Left forelimb (tissue), 1 donor: Measurements from ENCODE around the gene SCN3B.
A peak's percentile ranks its signal among the peaks of the same experiment; 100 is the strongest.
"Not testable (repeated sequence)": the region's sequence is repeated elsewhere in the genome, so short reads cannot be mapped to it uniquely, and the experiment has no call there.

ENCODE experiments used
- DNase-seq: peaks from one replicate; pipeline ENCODE4 v3.0.0-alpha.2; 2018; ENCODE audit warnings: low spot score

The SCN3B gene, protein sequence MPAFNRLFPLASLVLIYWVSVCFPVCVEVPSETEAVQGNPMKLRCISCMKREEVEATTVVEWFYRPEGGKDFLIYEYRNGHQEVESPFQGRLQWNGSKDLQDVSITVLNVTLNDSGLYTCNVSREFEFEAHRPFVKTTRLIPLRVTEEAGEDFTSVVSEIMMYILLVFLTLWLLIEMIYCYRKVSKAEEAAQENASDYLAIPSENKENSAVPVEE

GRCh38 chr11:123654566-123655081 lies at the start of gene SCN3B:
SCN3B (minus strand) TSS chr11:123654624; CDS start chr11:123653801, 823 bp downstream.
- DNase-seq, result peak; percentile 89

DNA sequence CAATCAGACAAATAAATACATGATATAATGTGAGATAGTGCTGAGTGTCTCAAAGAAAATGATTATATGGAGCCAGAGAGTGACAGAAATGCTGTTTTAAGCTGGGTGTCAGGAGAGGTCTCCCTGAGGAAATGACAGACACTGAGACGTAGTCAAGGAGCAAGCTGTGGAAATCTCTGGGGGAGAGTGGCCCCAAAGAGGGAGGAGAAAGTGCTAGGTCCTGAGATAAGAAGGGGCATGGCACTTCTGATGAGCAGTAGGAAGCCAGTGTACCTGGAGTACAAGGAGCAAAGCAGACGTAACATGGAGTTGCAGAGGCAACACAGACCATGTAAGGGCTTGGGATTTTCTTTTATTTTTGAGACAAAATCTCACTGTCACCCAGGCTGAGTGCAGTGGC lies 48.3 kb upstream of the SCN3B start:
- DNase-seq, result no peak

GRCh38 chr11:123702139-123702538 lies 47.7 kb upstream of the SCN3B start:
- DNase-seq, result no peak

- DNase-seq, result no peak
Observed at GRCh38 chr11:123700772-123701171, 46.3 kb upstream of the SCN3B start.

GRCh38 chr11:123698546-123699127 lies 44.2 kb upstream of the SCN3B start:
- DNase-seq, result no peak

DNA sequence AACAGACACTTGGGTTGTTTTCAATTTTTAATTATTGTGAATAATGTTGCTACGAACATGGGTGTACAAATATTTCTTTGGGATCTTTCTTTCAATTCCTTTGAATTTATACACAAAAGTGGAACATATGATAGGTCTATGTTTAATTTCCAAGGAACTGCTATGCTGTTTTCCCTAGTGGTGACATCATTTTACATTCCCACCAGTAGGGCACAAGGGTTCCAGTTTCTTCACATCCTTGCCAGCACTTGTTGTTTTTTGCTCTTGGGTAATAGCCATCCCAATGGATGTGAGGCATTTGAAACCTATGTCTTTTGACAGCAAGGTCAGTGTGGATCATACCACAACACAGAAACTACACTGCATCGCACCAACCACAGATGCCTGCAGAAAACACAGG lies 41.8 kb upstream of the SCN3B start:
- DNase-seq, result no peak

GRCh38 chr11:123695231-123695630 lies 40.8 kb upstream of the SCN3B start:
- DNase-seq, result no peak

DNA sequence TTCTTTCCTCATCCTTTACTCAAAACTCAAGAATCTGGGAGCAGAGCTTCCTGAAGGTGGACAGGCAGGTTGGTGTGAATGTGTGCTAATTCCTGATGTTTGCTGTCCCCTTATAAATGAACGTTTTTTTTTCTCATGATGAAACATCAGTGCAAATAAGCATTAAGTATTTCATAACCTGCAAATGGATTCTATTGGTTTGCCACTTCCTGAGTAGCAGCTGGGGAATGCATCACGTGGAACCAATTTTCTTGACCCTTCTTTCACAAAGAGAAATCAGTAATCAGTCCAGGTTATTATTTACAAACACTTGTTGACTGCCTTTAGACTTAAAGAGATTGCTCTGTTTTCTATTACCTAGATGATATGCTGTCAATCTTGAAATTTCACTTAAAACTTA lies 40.1 kb upstream of the SCN3B start:
- DNase-seq, result no peak

DNA sequence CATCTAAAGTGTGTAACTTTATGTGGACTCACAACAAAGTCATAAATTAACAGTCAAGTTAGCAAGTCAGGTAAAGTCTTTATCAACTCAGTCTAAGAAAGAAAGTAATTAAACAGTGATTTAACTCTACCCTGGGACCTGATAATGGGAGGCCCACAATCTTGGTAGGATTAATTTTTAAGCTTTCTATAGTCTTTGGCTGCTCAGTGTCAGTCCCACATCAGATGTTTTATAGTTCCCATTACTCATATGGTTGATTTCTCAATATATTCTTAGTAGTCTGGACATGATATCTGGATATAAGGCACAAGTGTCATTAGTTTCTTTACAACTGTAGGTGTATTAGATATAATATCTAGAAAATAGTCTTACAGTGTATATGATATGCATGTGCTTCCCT lies 38.5 kb upstream of the SCN3B start:
- no peak for DNase-seq

- no peak for DNase-seq
Observed at GRCh38 chr11:123690485-123690884, 36.1 kb upstream of the SCN3B start.

- no peak for DNase-seq
Observed at GRCh38 chr11:123684601-123685000, 30.2 kb upstream of the SCN3B start.

DNA sequence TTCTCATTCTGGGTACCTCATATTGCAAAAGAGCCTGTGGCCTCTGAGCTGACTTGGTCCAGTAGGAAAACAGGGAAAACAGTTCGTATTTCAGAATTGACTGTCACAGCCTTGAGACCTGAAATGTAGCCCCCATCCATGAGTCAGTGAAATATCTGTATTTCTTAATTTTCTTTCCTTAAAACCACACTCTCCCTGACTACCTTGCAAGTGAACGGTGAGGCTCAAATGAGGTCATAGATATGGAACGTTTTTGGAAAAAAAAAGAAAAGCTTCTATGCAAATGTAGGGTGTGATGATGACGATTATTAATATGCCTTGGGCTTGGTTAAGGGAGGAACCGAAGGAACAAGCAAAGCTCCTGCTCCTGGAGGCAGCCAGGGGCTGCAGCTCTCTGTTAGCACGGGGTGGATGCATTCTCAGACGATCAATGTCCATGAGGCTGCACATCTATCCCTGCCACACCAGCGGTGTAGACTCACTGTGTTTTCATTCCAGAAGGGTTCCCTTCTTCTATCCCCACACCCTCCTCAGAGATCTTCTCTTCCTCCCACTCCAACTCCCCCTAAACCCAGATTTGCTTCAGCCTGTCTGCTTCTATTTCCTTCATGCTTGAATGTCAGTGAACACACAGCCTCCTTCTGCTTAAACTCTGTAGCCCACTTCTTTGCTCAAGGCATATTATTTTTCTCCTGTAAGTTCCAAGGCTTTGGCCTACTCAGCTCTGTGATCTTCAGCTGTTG lies 29.2 kb upstream of the SCN3B start:
- DNase-seq, result no peak

GRCh38 chr11:123682696-123683410 lies 28.4 kb upstream of the SCN3B start:
- no peak for DNase-seq

DNA sequence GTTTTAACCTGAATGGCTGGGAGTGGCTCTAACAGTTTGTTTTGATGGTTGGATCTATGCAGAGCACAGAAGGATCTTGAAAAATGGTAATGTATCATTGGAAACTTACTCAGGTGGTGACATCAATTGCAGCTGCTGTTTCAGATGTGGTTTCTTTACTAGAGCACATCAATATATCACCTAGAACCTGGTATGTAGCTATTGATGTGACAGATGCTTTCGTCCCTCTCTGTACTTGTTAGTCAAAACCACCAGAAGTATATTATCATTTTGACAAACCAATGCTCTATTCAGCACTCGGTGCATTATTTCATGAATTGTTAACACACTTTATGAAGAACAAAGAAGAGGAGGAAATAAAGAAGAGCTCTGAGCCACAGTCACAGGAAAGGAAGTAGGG lies 26.6 kb upstream of the SCN3B start:
- DNase-seq, result no peak

DNA sequence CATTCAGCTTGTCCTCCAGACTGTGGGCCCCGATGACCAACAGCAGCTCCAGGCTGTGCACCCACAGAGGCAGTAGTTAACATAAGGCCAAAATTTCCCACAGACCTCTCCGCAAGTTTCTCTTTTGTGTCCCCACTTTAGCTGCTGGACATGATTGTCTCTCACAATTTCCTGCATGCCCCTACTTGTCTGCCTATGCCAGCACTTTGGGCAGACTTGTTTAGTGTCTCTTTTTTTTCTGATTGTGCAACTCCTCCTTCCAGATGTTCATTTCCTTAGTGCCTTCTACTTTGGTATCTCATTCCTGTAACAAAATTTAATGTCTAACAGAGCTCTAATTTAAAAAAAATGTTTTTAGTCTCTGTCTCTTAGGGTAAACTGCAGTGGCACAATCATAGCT lies 23.8 kb upstream of the SCN3B start:
- no peak for DNase-seq

DNA sequence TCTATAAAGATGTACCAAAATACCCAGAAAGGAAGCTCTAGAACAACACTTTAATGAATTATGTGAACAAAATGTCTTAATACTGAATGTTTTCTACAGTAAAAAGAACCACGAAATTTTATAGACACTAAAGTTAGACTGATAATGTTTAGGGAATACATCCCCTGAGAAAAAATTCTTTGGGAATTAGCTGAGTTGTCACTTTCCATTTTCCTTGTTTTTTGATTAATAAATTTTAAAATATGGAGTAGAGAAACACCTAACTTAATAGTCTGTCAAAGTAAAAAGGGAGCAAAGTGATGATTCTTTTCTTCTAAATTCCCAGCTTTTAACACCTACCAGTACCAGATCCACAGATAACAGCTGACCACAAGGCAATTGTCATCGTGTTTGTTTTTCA lies 23.1 kb upstream of the SCN3B start:
- DNase-seq, result no peak

DNA sequence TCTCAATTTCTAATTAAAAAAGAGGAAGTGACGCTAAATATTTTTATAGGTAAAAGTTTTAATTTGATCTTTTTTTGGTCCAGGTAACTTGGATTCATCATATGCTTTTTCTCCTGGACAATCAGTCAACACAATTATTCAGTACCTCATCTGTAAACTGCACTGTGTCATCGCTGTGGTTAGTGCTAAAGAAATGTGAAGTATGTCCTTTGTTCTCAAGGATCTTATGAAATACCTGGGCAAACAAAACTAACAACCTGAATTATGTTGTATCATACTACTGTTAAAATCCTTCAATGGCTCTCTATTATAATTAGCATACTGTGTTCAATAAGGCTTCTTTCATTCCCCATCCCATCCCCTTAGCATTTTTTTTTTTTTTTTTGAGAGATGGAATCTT lies 19.9 kb upstream of the SCN3B start:
- no peak for DNase-seq

- no peak for DNase-seq
Observed at GRCh38 chr11:123672568-123672967, 18.1 kb upstream of the SCN3B start.

- no peak for DNase-seq
Observed at GRCh38 chr11:123671534-123671933, 17.1 kb upstream of the SCN3B start.

- no peak for DNase-seq
Observed at GRCh38 chr11:123670081-123670480, 15.7 kb upstream of the SCN3B start.

DNA sequence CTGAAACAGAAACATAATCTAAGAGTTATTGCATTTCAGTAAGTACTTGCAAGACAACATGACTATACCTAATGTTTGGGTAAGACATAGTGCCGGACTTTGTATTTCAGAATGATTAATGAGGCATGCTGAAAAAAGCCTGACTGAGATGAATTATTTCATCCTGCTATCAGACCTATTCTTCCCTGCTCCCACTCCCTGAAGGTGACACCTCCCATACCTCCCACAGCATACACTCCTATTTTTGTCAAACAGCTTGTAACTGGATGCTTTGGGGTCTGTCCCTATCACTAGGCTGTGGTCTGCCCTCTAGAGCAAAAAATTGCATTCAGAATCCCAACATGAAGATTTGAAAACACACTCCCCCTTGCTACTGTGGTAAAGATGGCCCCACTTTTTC lies 10.9 kb upstream of the SCN3B start:
- DNase-seq, result no peak

GRCh38 chr11:123659965-123660364 lies 5.5 kb upstream of the SCN3B start:
- not testable (repeated sequence) for DNase-seq

DNA sequence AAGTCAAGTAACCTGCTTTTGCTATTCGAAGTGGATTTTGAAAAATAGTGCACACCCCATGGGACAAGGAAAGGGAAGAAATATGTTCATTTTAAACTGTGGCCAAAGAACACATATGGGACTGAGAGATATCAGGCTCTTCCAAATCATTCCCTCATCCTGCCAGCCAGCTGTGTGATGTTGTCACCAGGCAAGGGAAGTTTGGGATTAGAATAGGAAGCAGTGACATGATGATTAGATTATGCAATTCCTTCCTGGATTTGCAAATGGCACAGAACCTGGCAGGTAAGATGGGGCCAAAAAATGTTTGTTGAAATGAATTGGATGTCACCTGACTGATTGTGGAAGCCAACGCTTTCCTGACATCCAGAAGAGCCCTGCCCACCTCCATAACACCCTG lies 4.9 kb upstream of the SCN3B start:
- DNase-seq, result no peak
